Stomach (tissue), 4 donors: ENCODE measurements around the gene CD9.

Experiments used
- CTCF ChIP-seq, 7 experiments: fragments of 450-650 bp in 4 of 7; fragments of 200-600 bp in 3 of 7; sonication (generic) in 3 of 7; IDR thresholded peaks; one replicate each; pipeline ENCODE4 v1.5.1; 2016 to 2019; ENCODE audit warnings: antibody characterized with exemption in 7 of 7, control low read depth in 2 of 7, mild to moderate bottlenecking in 1 of 7
- EP300 ChIP-seq: sonication (generic); formaldehyde crosslinking; IDR thresholded peaks from one replicate; pipeline ENCODE4 v1.6.1; 2017; ENCODE audit warnings: antibody characterized with exemption
- POLR2A ChIP-seq, 4 donors: fragments of 450-650 bp; IDR thresholded peaks; one replicate each; pipeline ENCODE4 v1.6.1; 2016; ENCODE audit warnings: antibody characterized with exemption in 4 of 4, control low read depth in 2 of 4, mild to moderate bottlenecking in 1 of 4, moderate library complexity in 1 of 4
- POLR2AphosphoS5 ChIP-seq, 3 donors: sonication (generic); formaldehyde crosslinking; IDR thresholded peaks; one replicate each; pipeline ENCODE4 v1.6.1; 2016; ENCODE audit warnings: antibody characterized with exemption in 3 of 3

- TF ChIP-seq POLR2AphosphoS5 (IDR thresholded peaks at IDR 0.05) (no peak), CTCF (IDR thresholded peaks at IDR 0.05) (no peak), POLR2A (IDR thresholded peaks at IDR 0.05) (no peak), EP300 (no peak)
Observed at GRCh38 chr12:6166808-6167207, 33.4 kb upstream of the CD9 start.
